ENCODE data around the gene GCSAML.

GCSAML gene

DNA sequence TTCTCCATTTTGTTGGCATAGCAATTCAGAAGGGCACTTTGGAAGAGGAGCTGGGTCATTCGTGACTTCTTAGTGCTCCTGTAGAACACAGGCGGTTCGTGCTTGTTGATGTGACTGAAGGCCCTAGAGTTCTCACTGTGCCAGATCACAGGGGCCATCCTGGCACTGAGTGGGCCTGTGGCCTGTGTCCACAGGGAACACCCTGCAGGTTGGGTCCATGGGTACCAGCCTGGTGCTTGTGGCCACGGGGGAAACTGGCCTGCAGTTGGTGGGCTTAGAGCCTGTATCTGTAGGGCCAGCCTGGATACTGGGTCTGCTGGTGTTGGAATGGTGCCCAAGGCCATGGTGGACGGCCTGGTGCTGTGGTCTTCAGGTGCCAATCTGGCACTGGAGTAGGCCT, 65.7 kb downstream of the GCSAML start:
- H3K9me3 ChIP-seq = no peaks in the 10 kb centered on the region
- in situ Hi-C loops (cut with MboI; ENCODE audit: low sequenced_read_pairs) = no loop called here

More for the DNA sequence above, 65.7 kb downstream of the GCSAML start:
- no peak for DNase-seq (ENCODE audit: low spot score in 2 of 2)
- H3K4me3 ChIP-seq = no peak overlapping the region
- no peaks in the 10 kb centered on the region for H3K4me1 ChIP-seq
- H3K27me3 ChIP-seq (ENCODE audit: low read depth) = no peaks in the 10 kb centered on the region
- H3K36me3 ChIP-seq (replicated peaks) = no peaks in the 10 kb centered on the region

Data from HAP-1 (cell line).